K562 (cell line): ENCODE measurements around the gene RNF19B. TPM values are rescaled to one million over a fixed set of nuclear protein-coding genes. Genes with fewer than 3 reads are reported as not detected.

Source experiments
- DPF2 ChIP-seq: fragments of 450-650 bp; IDR thresholded peaks from 2 replicates; pipeline ENCODE4 v1.6.1; 2016
- ELF1 ChIP-seq: fragments of 200-800 bp; sonication (Bioruptor generic); IDR thresholded peaks from 2 replicates; pipeline ENCODE4 v1.6.1; 2016; ENCODE audit warnings: missing genetic modification characterization, missing compliant biosample characterization
- RCOR1 ChIP-seq, 2 experiments: IDR thresholded peaks; 2 replicates each; pipeline ENCODE4 v1.6.1; 2012; ENCODE audit warnings: low read depth in 2 of 2, low read length in 2 of 2, borderline replicate concordance in 1 of 2, improper control_type of control experiment in 1 of 2
- ZNF121 ChIP-seq: sonication (generic); formaldehyde crosslinking; conservative IDR thresholded peaks from 2 replicates; pipeline ENCODE4 v1.8.0; 2022; ENCODE audit warnings: missing genetic modification reagents
- polyA plus RNA-seq, 8 experiments: library from polyadenylated mRNA; depleted of rRNA in 4 of 8; stranded (reverse) in 5 of 8; unstranded in 3 of 8; fragments of >200 nt; fragmentation: Nextera tagmentation in 2 of 8; fragmentation: Illumina TruSeq in 1 of 8; extraction: Ambion mirVana in 2 of 8; extraction: Trizol in 1 of 8; gene quantifications; 2 replicates each; pipeline versions ENCODE4 v1.2.1 to v1.2.3, GENCODE V29; 2011 to 2014; ENCODE audit warnings: inconsistent platforms in 1 of 8, missing spikeins in 1 of 8
- total RNA-seq, 7 experiments: library from RNA; depleted of rRNA in 6 of 7; stranded (reverse); fragments of >200 nt in 6 of 7; fragmentation: Illumina TruSeq in 2 of 7; extraction: Trizol in 2 of 7; gene quantifications; 2 replicates each; pipeline versions ENCODE4 v1.2.1 to v1.2.3, GENCODE V29; 2011 to 2021; ENCODE audit warnings: low replicate concordance in 1 of 7
- TF ChIP-seq, protein P1 (sequence below): fragments of 450-650 bp; IDR thresholded peaks from 2 replicates; pipeline ENCODE4 v1.6.1; 2016; ENCODE audit warnings: low read depth

The RNF19B gene
- total and polyA plus RNA-seq, 9 of the 15 experiments (the other 6 are each of a cell fraction or from before 2014, with no cell fraction given) = 2.6 to 14.9 (median 10.1) TPM

DNA sequence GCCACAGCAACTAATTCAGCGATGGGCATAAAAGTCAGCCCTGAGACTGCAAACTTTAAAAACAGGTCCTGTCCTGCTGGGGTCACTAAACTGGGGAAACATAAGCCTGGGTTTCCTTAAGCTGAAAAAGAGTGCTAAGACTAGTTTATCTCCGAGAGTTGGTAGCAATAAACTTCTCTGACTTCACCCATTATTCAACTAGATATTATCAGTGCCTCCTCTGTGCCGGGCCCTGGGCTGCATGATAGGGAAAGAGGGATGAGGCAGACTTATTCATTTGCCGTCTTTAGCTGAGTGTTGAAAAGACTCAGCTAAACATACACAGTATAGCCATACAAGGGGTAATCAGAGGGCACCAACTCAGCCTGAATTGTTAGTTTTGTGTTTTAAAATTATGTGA, 39.0 kb upstream of the RNF19B start (continued):
- TF ChIP-seq, protein P1, sequence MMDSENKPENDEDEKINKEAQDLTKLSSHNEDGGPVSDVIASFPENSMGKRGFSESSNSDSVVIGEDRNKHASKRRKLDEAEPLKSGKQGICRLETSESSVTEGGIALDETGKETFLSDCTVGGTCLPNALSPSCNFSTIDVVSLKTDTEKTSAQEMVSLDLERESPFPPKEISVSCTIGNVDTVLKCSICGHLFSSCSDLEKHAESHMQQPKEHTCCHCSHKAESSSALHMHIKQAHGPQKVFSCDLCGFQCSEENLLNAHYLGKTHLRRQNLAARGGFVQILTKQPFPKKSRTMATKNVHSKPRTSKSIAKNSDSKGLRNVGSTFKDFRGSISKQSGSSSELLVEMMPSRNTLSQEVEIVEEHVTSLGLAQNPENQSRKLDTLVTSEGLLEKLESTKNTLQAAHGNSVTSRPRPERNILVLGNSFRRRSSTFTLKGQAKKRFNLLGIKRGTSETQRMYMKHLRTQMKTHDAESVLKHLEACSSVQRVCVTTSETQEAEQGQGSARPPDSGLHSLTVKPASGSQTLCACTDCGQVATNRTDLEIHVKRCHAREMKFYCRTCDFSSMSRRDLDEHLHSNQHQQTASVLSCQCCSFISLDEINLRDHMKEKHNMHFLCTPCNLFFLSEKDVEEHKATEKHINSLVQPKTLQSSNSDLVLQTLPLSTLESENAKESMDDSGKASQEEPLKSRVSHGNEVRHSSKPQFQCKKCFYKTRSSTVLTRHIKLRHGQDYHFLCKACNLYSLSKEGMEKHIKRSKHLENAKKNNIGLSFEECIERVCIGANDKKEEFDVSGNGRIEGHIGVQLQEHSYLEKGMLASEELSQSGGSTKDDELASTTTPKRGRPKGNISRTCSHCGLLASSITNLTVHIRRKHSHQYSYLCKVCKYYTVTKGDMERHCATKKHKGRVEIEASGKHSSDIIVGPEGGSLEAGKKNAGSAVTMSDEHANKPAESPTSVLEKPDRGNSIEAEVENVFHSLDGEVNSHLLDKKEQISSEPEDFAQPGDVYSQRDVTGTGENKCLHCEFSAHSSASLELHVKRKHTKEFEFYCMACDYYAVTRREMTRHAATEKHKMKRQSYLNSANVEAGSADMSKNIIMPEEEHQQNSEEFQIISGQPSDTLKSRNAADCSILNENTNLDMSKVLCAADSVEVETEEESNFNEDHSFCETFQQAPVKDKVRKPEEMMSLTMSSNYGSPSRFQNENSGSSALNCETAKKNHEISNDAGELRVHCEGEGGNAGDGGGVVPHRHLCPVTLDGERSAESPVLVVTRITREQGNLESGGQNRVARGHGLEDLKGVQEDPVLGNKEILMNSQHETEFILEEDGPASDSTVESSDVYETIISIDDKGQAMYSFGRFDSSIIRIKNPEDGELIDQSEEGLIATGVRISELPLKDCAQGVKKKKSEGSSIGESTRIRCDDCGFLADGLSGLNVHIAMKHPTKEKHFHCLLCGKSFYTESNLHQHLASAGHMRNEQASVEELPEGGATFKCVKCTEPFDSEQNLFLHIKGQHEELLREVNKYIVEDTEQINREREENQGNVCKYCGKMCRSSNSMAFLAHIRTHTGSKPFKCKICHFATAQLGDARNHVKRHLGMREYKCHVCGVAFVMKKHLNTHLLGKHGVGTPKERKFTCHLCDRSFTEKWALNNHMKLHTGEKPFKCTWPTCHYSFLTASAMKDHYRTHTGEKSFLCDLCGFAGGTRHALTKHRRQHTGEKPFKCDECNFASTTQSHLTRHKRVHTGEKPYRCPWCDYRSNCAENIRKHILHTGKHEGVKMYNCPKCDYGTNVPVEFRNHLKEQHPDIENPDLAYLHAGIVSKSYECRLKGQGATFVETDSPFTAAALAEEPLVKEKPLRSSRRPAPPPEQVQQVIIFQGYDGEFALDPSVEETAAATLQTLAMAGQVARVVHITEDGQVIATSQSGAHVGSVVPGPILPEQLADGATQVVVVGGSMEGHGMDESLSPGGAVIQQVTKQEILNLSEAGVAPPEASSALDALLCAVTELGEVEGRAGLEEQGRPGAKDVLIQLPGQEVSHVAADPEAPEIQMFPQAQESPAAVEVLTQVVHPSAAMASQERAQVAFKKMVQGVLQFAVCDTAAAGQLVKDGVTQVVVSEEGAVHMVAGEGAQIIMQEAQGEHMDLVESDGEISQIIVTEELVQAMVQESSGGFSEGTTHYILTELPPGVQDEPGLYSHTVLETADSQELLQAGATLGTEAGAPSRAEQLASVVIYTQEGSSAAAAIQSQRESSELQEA = no peak
- TF ChIP-seq RCOR1 (IDR thresholded peaks at IDR 0.05; ENCODE audit: borderline replicate concordance in 1 of 2, low read depth in 2 of 2, low read length in 2 of 2) (0 out of 4 replicates have a peak, but pooled peaks of 1 of the 2 experiments have one; percentile 12), ELF1 (tag) (0 out of 2 replicates have a peak, but pooled peaks have one; percentile 16), ZNF121 (no peak), DPF2 (peak; percentile 30; the same call in 1 of the 2 replicates)
